Activated CD4-positive, alpha-beta T cell treated with anti-CD3 and anti-CD28 coated beads, Interleukin-2, Interleukin-4, amounts not matched to agents 100 ng/mL and 50 ng/mL, durations not matched to agents 16 hours and 8 hours (primary cell): Measurements from ENCODE around the gene GATD1.
A peak's percentile ranks its signal among the peaks of the same experiment; 100 is the strongest.

Experiments used
- DNase-seq: peaks from one replicate; pipeline ENCODE4 v3.0.0-alpha.2; 2020; ENCODE audit warnings: low spot score

Gene GATD1

GRCh38 chr11:777288-778255 lies at the start of gene GATD1:
GATD1 (minus strand) TSS chr11:777487; CDS start chr11:777462, 25 bp downstream.
- peak; percentile 95 for DNase-seq

- no peak for DNase-seq
Measured at GRCh38 chr11:826836-827145, 49.5 kb upstream of the GATD1 start.

GRCh38 chr11:826227-826621 lies 48.9 kb upstream of the GATD1 start:
- DNase-seq, result no peak

GRCh38 chr11:825366-826226 lies 48.3 kb upstream of the GATD1 start:
- DNase-seq, result no peak

- no peak for DNase-seq
Measured at GRCh38 chr11:824942-825341, 47.7 kb upstream of the GATD1 start.

GRCh38 chr11:824292-824880 lies 47.1 kb upstream of the GATD1 start:
- no peak for DNase-seq

GRCh38 chr11:823441-824291 lies 46.4 kb upstream of the GATD1 start:
- DNase-seq, result no peak

GRCh38 chr11:821512-822371 lies 44.5 kb upstream of the GATD1 start:
- DNase-seq, result no peak

- no peak for DNase-seq
Measured at GRCh38 chr11:820655-821511, 43.6 kb upstream of the GATD1 start.

GRCh38 chr11:819943-820649 lies 42.8 kb upstream of the GATD1 start:
- DNase-seq, result peak; percentile 90

GRCh38 chr11:819129-819931 lies 42.0 kb upstream of the GATD1 start:
- DNase-seq, result peak; percentile 90

- DNase-seq, result no peak
Measured at GRCh38 chr11:818396-819128, 41.3 kb upstream of the GATD1 start, which contains the start of gene PNPLA2. PNPLA2 (plus strand) TSS chr11:818914; CDS start chr11:819719, 805 bp downstream.

GRCh38 chr11:816433-816779 lies 39.1 kb upstream of the GATD1 start:
- no peak for DNase-seq

- no peak for DNase-seq
Measured at GRCh38 chr11:815675-816432, 38.6 kb upstream of the GATD1 start.

- DNase-seq, result no peak
Measured at GRCh38 chr11:813456-814096, 36.3 kb upstream of the GATD1 start.

GRCh38 chr11:813072-813455 lies 35.8 kb upstream of the GATD1 start:
- DNase-seq, result no peak
